Measurements from ENCODE around the gene MGRN1.

- TF ChIP-seq CTCF (IDR thresholded peaks at IDR 0.05) (no peak), POLR2A (IDR thresholded peaks at IDR 0.05) (no peak)
These were observed 66.5 kb downstream of the MGRN1 start for GRCh38 chr16:4690946-4691665.

Data from testis (tissue), 2 donors.